Osteoblast (primary cell): ENCODE measurements around the gene CDKAL1. TPM values are rescaled to one million over a fixed set of nuclear protein-coding genes. Genes with fewer than 3 reads are reported as not detected.

Experiments
- DNase-seq: peaks from one replicate; pipeline ENCODE4 v3.0.0; 2011; ENCODE audit warnings: low spot score, mixed read lengths; ENCODE audit not compliant: insufficient read length; ENCODE audit errors: missing footprints
- H2AFZ ChIP-seq: 2 replicates; pipeline ENCODE4 v1.6.0; 2011; ENCODE audit warnings: mild to moderate bottlenecking, low read length
- H3K27ac ChIP-seq: 2 replicates; pipeline ENCODE4 v1.5.1; 2011; ENCODE audit warnings: mild to moderate bottlenecking, low read depth, low read length, moderate library complexity
- H3K27me3 ChIP-seq: 2 replicates; pipeline ENCODE4 v1.6.0; 2012; ENCODE audit warnings: mild to moderate bottlenecking, control low read depth, inconsistent platforms, low read length, moderate library complexity; ENCODE audit not compliant: insufficient read depth
- H3K36me3 ChIP-seq: 2 replicates; pipeline ENCODE4 v1.5.1; 2011; ENCODE audit warnings: mild to moderate bottlenecking, low read length, control low read depth, moderate library complexity; ENCODE audit not compliant: insufficient read depth
- H3K4me1 ChIP-seq: 2 replicates; pipeline ENCODE4 v1.5.1; 2011; ENCODE audit warnings: mild to moderate bottlenecking, low read length, control low read depth, moderate library complexity; ENCODE audit not compliant: insufficient read depth
- H3K4me2 ChIP-seq: 2 replicates; pipeline ENCODE4 v1.6.0; 2011; ENCODE audit warnings: mild to moderate bottlenecking, low read length; ENCODE audit not compliant: insufficient read depth
- H3K4me3 ChIP-seq: fragments of 200-600 bp; sonication (generic); 3 replicates; pipeline ENCODE4 v1.5.1; 2012; ENCODE audit warnings: mild to moderate bottlenecking, low read length, inconsistent platforms; ENCODE audit not compliant: insufficient read depth
- H3K79me2 ChIP-seq: 2 replicates; pipeline ENCODE4 v1.6.0; 2012; ENCODE audit warnings: mild to moderate bottlenecking, low read length, control low read depth, inconsistent platforms; ENCODE audit not compliant: insufficient read depth
- H3K9me3 ChIP-seq: 2 replicates; pipeline ENCODE4 v1.5.1; 2011; ENCODE audit warnings: low read depth, low read length, control low read depth
- H4K20me1 ChIP-seq: 2 replicates; pipeline ENCODE4 v1.6.0; 2012; ENCODE audit warnings: mild to moderate bottlenecking, low read length, control low read depth; ENCODE audit not compliant: insufficient read depth
- CTCF ChIP-seq: IDR thresholded peaks from 2 replicates; pipeline ENCODE4 v1.5.1; 2011; ENCODE audit warnings: mild to moderate bottlenecking, low read depth, low read length, moderate library complexity; ENCODE audit errors: extremely low read depth
- total RNA-seq: library from RNA; depleted of rRNA; stranded (reverse); fragments of >200 nt; gene quantifications from 2 replicates; pipeline ENCODE4 v1.2.3, GENCODE V29; 2012

Gene CDKAL1
- total RNA-seq, 1 donor: 18.5 TPM

DNA sequence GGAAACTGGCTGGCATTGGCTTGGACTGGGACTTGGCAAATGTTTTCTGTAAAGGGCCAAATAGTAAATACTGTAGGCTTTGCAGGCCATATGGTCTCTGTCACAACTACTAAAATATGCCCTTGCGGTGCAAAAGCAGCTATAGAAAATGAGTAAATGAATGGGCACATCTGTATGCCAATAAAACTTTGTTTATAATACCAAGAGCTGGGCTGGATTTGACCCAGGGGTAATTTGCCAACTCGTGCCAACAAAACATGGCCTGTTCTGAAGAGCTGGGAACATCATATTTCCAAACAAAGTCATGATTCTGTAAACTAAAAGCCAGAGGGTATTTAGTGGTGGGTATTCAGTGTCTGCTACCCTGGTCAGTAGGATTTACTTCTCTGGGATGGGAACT, 739.2 kb downstream of the CDKAL1 start:
- Histone ChIP-seq H3K4me2 (no peak overlapping the region), H3K9me3 (no peaks in the 10 kb centered on the region), H3K27ac (no peak overlapping the region), H4K20me1 (no peaks in the 10 kb centered on the region), H3K4me1 (no peaks in the 10 kb centered on the region), H3K36me3 (no peaks in the 10 kb centered on the region), H3K4me3 (no peak overlapping the region), H3K79me2 (no peaks in the 10 kb centered on the region), H3K27me3 (no peaks in the 10 kb centered on the region), H2AFZ (no peak overlapping the region)
- DNase-seq: no peak
- TF ChIP-seq CTCF: no peak

GRCh38 chr6:21274851-21275250, 740.6 kb downstream of the CDKAL1 start:
- Histone ChIP-seq H3K79me2 (no peaks in the 10 kb centered on the region), H4K20me1 (no peaks in the 10 kb centered on the region), H3K36me3 (no peaks in the 10 kb centered on the region), H2AFZ (no peak overlapping the region), H3K27me3 (no peaks in the 10 kb centered on the region), H3K4me2 (no peak overlapping the region), H3K9me3 (no peaks in the 10 kb centered on the region), H3K27ac (no peak overlapping the region), H3K4me3 (no peak overlapping the region), H3K4me1 (no peaks in the 10 kb centered on the region)
- no peak for DNase-seq
- no peak for TF ChIP-seq CTCF

DNA sequence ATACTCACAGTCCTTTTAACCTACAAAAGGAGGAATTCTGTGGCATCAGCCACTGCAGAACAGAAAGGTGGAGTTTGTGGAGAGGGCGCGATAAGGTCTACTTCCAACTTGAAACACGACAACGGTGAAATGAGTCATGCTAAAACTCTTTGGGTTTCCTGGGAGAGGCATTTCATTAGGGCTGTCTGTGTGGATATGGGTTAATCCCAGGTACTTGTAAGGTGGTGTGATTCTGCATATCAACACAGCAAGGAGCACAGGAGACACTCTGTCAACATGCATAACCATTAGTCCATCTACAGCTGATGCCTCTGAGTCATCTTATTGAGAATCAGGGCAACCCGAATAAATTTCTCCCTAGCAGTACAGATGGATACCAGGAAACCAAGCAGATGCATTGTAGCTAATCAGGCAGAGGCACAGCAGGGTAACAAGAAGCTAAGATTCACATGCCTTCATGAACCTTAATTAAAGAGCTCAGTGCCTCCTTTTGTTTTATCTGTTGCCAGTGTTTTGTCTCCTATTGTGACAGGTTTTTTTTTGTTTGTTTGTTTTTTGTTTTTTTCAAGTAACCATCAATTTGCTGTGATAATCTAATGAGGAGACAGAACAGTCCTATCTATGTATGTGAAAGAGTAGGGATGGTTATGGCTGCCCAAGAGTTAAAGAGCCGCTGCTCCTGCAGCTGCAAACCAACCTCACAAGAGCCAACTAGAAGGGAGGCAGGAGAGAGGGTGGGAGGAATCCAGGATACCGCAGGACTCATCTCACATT, 743.5 kb downstream of the CDKAL1 start:
- H3K27ac ChIP-seq: no peak overlapping the region
- H3K36me3 ChIP-seq: no peaks in the 10 kb centered on the region
- no peak overlapping the region for H3K4me2 ChIP-seq
- H2AFZ ChIP-seq: no peak overlapping the region
- no peak overlapping the region for H3K4me3 ChIP-seq
- no peaks in the 10 kb centered on the region for H3K27me3 ChIP-seq
- no peak for DNase-seq
- no peaks in the 10 kb centered on the region for H3K79me2 ChIP-seq
- no peaks in the 10 kb centered on the region for H4K20me1 ChIP-seq
- no peak for TF ChIP-seq CTCF
- no peaks in the 10 kb centered on the region for H3K9me3 ChIP-seq
- no peaks in the 10 kb centered on the region for H3K4me1 ChIP-seq

DNA sequence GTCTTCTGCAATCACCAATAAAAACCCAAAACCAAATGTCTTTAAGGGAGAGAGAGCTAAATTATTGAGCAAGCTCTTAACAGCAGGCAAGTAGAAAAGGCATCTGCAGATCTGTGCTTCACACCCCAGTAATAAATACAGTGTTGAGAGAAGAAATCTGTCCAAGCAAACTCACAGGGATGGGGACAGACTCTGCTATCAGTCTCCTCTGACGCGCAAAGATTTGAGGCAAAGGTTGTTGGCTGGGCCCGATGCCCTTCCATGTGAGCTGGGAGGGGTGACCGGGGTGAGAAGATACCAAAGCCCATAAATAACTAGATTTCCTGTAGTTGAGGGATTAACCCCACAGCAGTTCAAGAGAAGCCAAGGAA, 744.1 kb downstream of the CDKAL1 start:
- H3K4me1 ChIP-seq: no peaks in the 10 kb centered on the region
- no peaks in the 10 kb centered on the region for H4K20me1 ChIP-seq
- no peak overlapping the region for H3K4me3 ChIP-seq
- H3K27me3 ChIP-seq: no peaks in the 10 kb centered on the region
- no peak for DNase-seq
- no peak overlapping the region for H3K4me2 ChIP-seq
- H3K27ac ChIP-seq: no peak overlapping the region
- TF ChIP-seq CTCF: no peak
- no peaks in the 10 kb centered on the region for H3K79me2 ChIP-seq
- no peaks in the 10 kb centered on the region for H3K9me3 ChIP-seq
- H2AFZ ChIP-seq: no peak overlapping the region
- H3K36me3 ChIP-seq: no peaks in the 10 kb centered on the region
